ENCODE data around the gene UST. TPM values are rescaled to one million over a fixed set of nuclear protein-coding genes. Genes with fewer than 3 reads are reported as not detected.

The UST gene
- total and polyA plus RNA-seq, 9 of the 15 experiments (the other 6 are each of a cell fraction or from before 2014, with no cell fraction given), result 0.04 to 0.10 TPM; not detected in 7

- no peak for TF ChIP-seq MGA (IDR thresholded peaks at IDR 0.05)
- 0 out of 2 replicates have a peak, but pooled peaks have one; percentile 5 for TF ChIP-seq C11orf30 (IDR thresholded peaks at IDR 0.05; ENCODE audit: low read depth)
- TF ChIP-seq ELF1 (tag; IDR thresholded peaks at IDR 0.05), result no peak
- TF ChIP-seq ZSCAN32 (CRISPR knock-in tag; IDR thresholded peaks at IDR 0.05), result no peak
- no peak for TF ChIP-seq TEAD2 (tag; IDR thresholded peaks at IDR 0.05)
- no peak for TF ChIP-seq MEF2A (IDR thresholded peaks at IDR 0.05; ENCODE audit: control insufficient read depth, low read depth, low read length)
- no peak for TF ChIP-seq NFE2L1 (tag; IDR thresholded peaks at IDR 0.05; ENCODE audit: borderline replicate concordance, low read depth)
- TF ChIP-seq ZNF644 (tag; IDR thresholded peaks at IDR 0.05; ENCODE audit: low read depth), result no peak
- no peak for TF ChIP-seq ZBTB9 (CRISPR knock-in tag; IDR thresholded peaks at IDR 0.05)
Measured at GRCh38 chr6:148846778-148847761, 100.2 kb downstream of the UST start (continued).
